ENCODE results near the gene BCL7C.

DNA sequence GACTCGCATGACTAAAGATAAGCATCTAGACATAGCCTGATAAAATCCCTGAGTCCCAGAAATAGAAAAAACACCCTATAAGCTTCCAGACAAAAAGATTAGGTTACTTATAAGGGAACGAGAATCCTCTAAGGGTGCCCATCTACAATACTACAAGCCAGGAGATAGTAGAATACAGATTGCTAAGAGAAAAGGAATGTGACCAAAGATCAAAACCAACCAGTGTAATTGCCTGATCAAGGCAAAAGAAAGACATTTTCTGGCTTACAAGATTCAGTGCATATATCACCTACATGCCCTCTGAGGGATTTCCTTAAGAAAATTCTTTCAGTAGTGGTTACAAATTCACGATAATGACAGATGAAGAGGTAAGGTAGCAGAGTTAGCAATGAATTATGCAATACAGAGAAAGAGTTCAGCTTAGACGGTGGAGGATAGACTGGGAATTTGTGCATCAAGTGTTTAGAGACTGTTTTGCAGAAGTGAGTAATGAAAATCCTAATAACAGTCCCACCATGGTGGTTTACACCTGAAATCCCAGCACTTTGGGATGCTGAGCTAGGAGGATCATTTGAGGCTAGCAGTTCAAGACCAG lies 35.0 kb downstream of the BCL7C start:
- no peak for TF ChIP-seq POLR2AphosphoS5 (IDR thresholded peaks at IDR 0.05; ENCODE audit: low read depth, low read length)
- TF ChIP-seq, protein P1, sequence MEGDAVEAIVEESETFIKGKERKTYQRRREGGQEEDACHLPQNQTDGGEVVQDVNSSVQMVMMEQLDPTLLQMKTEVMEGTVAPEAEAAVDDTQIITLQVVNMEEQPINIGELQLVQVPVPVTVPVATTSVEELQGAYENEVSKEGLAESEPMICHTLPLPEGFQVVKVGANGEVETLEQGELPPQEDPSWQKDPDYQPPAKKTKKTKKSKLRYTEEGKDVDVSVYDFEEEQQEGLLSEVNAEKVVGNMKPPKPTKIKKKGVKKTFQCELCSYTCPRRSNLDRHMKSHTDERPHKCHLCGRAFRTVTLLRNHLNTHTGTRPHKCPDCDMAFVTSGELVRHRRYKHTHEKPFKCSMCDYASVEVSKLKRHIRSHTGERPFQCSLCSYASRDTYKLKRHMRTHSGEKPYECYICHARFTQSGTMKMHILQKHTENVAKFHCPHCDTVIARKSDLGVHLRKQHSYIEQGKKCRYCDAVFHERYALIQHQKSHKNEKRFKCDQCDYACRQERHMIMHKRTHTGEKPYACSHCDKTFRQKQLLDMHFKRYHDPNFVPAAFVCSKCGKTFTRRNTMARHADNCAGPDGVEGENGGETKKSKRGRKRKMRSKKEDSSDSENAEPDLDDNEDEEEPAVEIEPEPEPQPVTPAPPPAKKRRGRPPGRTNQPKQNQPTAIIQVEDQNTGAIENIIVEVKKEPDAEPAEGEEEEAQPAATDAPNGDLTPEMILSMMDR (IDR thresholded peaks at IDR 0.05) = no peak
